ENCODE results near the gene PMEPA1.

PMEPA1 gene

GRCh38 chr20:57736738-57737347 lies 27.0 kb upstream of the PMEPA1 start:
- DNase-seq (ENCODE audit: low spot score): no peak

- DNase-seq (ENCODE audit: low spot score): no peak
Measured at GRCh38 chr20:57735831-57736737, 26.3 kb upstream of the PMEPA1 start.

- DNase-seq (ENCODE audit: low spot score): no peak
Measured at GRCh38 chr20:57734754-57735153, 24.9 kb upstream of the PMEPA1 start.

- DNase-seq (ENCODE audit: low spot score): no peak
Measured at GRCh38 chr20:57732226-57732625, 22.4 kb upstream of the PMEPA1 start.

GRCh38 chr20:57728762-57729161 lies 18.9 kb upstream of the PMEPA1 start:
- no peak for DNase-seq (ENCODE audit: low spot score)

GRCh38 chr20:57727863-57728262 lies 18.0 kb upstream of the PMEPA1 start:
- DNase-seq (ENCODE audit: low spot score): no peak

GRCh38 chr20:57725636-57726035 lies 15.8 kb upstream of the PMEPA1 start:
- DNase-seq (ENCODE audit: low spot score): no peak

- no peak for DNase-seq (ENCODE audit: low spot score)
Measured at GRCh38 chr20:57724610-57725405, 15.0 kb upstream of the PMEPA1 start.

GRCh38 chr20:57723816-57724215 lies 14.0 kb upstream of the PMEPA1 start:
- no peak for DNase-seq (ENCODE audit: low spot score)

- no peak for DNase-seq (ENCODE audit: low spot score)
Measured at GRCh38 chr20:57719951-57720350, 10.1 kb upstream of the PMEPA1 start.

GRCh38 chr20:57718490-57719009 lies 8.7 kb upstream of the PMEPA1 start:
- DNase-seq (ENCODE audit: low spot score): peak; percentile 96

- DNase-seq (ENCODE audit: low spot score): peak; percentile 50
Measured at GRCh38 chr20:57717797-57718196, 8.0 kb upstream of the PMEPA1 start.

- DNase-seq (ENCODE audit: low spot score): no peak
Measured at GRCh38 chr20:57716901-57717300, 7.1 kb upstream of the PMEPA1 start.

- DNase-seq (ENCODE audit: low spot score): no peak
Measured at GRCh38 chr20:57716202-57716601, 6.4 kb upstream of the PMEPA1 start.

GRCh38 chr20:57715268-57715904 lies 5.6 kb upstream of the PMEPA1 start:
- DNase-seq (ENCODE audit: low spot score): no peak

- DNase-seq (ENCODE audit: low spot score): peak; percentile 21
Measured at GRCh38 chr20:57714409-57715267, 4.8 kb upstream of the PMEPA1 start.

- DNase-seq (ENCODE audit: low spot score): no peak
Measured at GRCh38 chr20:57713951-57714350, 4.1 kb upstream of the PMEPA1 start.

- DNase-seq (ENCODE audit: low spot score): no peak
Measured at GRCh38 chr20:57713505-57713903, 3.7 kb upstream of the PMEPA1 start.

GRCh38 chr20:57712851-57713504 lies 3.2 kb upstream of the PMEPA1 start:
- DNase-seq (ENCODE audit: low spot score): no peak

GRCh38 chr20:57712341-57712740 lies 2.5 kb upstream of the PMEPA1 start:
- no peak for DNase-seq (ENCODE audit: low spot score)

Data from LoVo (cell line).